ENCODE data around the gene CHODL.

DNA sequence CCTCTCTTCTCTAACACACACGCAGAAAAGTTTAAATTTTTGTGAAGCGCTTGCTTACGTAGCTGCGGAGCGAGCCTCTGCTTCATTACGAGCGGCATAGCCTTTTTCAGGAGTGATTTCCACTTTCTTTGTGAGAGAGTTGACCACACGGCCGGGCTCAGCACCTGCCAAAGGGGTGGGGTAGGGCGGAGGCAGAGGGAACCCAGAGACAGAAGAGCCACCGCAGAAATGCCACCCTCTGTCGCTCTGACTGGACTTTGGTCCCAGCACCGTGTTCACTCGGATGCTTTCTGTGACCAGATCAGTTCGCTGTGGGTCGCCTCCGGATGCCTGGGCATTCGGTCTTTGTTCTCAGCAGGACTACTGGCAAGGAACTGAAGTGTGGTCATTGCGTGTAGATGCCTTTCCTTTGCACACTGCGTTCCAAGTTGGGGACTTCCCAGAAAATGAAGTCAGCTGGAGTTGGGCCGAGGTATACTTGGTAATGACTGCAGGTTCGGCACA is 883 bp downstream of the CHODL start:
- TF ChIP-seq CTCF (IDR thresholded peaks at IDR 0.05; ENCODE audit: insufficient read depth, low read depth, low read length) (no peak), EZH2 (IDR thresholded peaks at IDR 0.05; ENCODE audit: insufficient read depth, low read length) (no peak)
